GM21526 (cell line): ENCODE results near the gene SLC6A3.
A peak's percentile ranks its signal among the peaks of the same experiment; 100 is the strongest.

ENCODE experiments used
- ATAC-seq: cut with Tn5 transposase; IDR thresholded peaks from one replicate; pipeline ENCODE4 v1.9.1; 2021; ENCODE audit warnings: moderate library complexity; ENCODE audit not compliant: unreplicated experiment, low FRiP score

The SLC6A3 gene

DNA sequence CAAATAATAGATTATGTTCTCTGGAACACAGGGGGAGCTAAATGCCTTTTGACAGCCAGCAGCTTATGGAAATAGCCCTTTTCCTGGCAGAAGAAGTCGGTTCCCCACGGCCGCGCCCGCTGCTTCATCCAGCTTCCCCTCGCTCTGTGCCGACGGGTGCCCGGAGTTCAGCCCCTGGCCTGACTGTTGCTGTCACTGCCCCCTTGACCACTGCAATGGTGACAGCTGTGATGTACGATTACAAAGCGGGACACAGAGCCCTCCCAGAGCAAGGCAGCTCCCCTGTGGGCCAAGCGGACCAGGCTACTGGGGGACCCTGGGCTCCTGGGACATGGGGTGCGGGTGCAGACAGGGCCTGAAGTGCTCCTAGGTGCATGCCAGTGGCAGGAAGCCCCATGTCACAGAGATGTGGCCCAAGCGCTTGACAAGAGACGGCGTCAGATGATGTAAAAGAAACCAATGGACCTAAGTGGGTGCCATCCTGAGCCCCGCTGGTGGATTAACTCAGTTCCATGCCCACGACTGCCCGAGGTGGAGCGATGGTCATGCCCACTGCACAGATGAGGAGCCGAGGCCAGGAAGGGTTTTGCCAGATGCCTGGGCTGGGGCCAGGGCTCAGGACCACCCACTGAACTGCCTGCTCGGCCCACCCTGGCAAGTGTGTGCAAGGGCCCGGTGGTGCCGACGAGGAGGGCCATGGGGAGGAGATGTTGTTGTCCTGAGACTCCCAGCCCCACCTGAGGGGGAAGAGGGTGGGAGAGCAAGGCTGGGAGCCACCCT, 87.1 kb downstream of the SLC6A3 start:
- no peak for ATAC-seq

DNA sequence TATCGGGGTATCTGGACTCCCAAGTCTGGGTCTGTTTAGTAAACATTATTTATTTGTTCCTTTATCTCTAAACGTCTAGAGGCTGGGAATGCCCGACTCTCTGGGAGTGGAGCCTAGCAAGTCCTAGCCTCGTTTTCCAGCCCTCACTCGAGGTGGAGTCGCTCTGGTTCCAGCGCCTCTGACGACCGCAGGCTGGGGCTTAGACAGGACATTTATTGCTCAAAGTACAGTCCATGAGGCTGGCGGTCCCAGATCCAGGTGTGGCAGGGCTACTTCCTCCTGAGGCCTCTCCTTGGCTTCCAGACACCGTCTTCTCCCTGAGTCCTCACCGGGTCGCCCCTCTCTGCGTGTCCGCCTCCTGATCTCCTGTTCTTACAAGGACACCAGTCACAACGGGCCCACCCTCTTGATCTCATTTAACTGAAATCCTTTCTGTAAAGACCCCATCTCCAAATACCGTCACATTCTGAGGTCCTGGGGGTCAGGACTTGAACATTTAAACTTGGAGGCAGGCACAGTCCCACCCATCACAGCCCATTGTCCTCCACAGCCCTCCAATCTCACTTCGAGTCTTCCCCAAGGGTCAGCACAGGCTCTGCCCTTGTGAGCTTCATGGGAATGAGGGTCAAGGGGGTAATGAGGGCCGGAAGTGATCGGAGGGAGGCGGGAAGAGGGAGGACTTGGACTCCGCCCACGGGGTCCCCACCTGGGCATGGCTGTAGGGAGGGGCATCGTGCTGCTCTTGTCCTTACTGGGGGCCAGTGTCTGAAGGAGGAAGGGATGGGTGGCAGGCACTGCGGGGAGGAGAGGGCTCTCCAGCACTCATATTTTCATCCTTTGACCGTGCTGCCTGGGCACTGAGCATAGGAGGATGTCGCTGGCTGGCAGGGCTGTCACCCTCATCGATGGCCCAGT, 88.1 kb downstream of the SLC6A3 start:
- no peak for ATAC-seq

DNA sequence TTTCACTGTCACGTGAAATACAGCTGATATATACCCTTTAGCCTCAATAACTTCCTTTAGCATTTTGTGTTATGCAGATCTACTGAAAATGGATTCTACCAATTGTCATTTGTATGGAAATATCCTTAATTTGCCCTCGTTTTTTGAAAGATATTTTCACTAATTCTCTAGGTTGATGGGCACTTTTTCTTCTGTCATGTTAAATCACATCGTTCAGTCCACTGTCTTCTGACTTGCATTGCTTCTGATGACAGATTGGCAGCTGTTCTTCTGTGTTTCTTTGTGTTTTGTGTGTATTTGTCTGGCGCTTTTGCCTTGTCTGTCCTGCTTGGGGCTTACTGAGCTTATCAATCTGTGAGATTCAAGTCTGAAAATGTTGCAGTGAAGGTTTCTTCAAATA, 90.7 kb downstream of the SLC6A3 start:
- ATAC-seq: no peak

DNA sequence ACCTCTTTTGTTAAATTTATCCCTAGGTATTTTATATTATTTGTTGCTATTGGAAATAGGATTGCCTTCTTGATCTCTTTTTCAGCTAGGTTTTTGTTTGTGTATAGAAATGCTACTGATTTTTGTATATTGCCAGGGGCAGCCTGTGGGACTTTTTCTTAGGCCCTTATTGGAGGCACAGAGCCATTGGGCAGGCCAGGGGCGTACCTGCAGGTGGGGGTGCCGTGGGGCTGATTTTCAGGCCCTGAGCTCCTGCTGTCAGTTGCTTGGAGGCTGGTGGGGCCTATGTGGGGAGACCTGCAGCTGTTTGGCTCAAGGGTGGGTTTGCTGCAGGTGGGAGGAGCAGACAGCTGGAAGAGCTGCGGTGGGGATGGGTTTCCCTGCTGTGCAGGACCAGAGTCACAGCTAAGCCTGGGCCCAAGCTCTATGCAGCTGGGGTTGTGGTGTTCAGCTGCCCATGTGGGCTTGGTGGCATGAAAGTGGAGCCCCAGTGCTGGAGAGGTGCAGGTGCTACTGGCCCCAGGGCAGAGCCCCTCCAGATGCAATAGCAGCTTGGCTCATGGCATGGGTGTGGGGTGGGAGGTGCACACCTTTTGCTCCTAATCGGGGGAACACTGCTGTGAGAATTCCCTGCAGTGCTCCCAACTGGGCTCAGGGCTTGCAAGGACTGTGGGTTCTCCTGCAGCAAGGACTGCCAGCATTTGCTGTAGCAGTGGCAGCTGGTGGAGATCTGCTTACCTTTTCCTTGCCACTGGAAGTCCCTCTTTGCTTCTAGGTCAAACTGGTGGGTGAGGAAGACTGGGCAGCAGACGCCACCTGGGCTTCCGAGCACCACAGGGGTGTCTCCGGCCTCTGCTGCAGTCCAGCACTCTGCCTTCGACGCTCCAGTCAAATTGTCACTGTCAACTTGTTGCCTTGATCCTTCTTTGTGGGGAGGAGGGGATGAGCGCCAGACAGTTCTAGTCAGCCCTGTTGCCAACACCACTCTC, 92.7 kb downstream of the SLC6A3 start:
- no peak for ATAC-seq

DNA sequence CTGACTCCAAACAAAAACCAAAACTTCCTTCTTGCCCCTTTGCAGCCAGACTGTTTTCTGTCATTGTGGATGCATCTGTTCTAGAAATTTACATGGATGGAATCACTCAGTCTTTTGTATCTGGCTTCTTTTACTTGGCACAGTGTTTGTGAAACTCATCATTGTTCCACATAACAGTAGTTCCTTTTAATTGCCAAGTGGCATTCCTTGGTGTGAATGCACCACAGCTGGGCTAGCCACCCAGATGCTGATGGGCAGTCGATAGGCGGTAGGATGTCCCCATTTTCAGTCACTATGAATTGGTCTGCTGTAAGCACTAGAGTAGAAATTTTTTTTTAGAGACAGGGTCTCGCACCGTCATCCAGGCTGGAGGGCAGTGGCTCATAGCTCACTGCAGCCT, 94.1 kb downstream of the SLC6A3 start:
- no peak for ATAC-seq

DNA sequence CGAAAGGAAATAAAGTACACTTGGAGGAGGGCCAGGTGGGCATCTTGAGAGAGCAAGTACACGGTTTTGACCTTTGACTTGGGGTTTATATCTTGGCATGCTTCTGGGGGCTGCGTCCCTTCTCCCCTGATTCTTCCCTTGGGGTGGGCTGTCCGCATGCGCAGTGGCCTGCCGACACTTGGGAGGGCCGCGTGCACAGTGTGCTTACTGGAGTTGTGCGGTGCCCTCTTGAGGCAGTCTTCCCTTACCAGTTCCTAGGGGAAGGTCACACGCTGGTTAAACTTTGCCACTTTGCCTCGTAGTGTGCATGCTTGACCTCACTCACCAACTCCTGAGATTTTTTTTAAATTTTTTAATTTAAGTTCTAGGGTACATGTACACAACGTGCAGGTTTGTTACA, 96.0 kb downstream of the SLC6A3 start:
- no peak for ATAC-seq

DNA sequence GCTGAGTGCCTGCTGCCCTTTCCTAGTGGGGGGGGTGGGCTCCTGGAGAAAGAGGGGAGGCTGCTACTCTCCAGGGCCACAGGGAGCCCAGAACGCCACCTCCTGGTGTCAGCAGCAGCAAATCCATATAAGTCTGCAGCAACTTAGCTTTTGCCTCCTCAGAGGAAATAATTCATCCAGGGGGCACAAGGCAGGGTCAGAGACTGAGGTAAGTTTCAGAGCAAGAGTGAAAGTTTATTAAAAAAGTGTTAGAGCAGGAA, 96.3 kb downstream of the SLC6A3 start:
- no peak for ATAC-seq

DNA sequence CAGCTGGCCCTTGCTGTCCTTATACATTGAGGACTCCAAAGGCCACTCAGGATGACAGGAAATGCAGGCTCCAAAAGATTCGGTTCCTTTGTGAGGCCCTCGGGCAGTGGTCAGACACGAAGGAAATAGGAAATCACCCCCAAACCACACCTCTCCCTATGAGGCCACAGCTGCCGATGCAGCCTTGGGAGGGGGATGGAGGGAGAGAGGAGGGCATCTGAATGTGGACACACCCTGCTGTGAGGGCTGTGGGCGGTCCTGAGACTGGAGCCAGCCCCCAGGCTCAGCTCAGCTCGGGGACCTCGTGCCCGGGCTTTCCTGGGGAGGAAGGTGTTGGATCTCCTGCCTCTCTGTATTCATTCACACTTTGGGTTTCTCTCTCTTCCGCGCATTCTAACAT, 97.7 kb downstream of the SLC6A3 start:
- ATAC-seq: no peak

DNA sequence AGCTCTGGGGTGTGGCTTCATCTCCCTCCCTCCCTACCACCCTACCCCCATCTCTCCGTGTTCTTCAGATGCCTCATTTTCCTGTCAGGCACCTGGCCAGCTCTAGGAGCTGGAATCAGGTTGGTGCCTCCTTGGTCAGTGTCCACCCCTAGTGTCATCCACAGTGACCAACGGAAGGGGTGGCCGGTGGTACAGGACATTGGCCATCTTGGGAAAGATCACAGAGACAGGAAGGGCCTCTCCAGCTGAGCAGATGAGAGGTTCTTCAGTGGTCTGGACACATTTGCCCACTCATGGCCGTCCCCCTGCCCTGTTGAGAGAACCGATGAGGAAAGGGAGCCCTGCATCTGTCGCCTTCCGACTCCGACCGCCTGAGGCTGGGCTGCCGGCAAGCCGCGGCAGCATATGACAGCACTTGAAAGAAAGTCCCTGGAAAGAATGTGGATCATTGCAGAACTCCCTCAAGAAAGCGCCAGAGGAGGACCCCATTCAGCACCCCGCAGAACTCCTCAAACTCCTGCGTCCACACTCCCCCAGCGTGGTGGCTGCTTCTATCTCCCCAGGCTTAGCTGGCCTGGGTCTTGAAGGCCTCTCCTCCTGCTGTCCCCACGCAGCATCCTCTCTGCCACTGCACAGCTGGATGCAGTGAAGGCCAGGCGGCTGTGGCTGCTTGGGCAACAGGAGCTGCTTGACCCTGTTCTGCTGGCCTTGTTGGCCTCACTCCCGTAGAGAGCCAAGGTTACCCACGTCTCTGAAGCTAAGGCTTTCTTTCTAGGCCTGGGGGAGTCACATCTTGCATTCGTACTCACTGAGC, 98.4 kb downstream of the SLC6A3 start:
- ATAC-seq: no peak

DNA sequence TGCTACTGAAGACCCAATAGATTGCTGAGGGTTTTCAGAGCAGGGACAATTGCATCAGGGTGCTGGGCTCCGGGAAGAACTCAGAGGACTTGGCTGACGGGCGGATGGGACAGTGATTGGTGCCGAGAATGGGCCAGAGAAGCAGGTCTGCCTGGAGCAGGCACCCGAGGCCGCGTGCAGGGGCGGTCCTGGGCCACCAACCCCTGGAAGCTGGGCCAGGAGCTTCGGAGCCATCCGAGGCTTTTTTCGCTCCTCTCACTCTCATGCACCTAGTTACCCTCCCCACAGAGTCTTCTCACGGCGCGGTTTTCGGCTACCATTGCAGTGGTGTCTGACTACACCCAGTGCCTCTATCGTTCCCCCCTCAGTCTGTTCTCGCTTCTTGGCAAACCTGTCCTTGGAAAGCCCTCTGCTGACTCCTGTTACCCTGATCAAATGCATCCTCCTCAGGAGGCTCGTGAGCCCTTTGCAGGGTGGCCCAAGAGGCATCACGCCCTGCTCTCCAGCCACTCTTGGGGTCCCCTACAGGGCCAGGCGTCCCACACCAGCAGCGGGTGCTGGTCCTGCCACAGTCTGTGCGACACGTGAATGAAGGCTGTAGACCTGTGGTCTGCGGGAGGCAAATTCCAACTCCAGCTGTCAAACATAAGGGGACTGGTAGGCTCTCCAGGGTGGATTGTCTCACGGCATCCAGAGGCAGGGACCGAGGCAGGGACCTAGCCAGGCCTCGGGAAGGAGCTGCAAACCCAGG, 99.2 kb downstream of the SLC6A3 start:
- ATAC-seq: no peak

DNA sequence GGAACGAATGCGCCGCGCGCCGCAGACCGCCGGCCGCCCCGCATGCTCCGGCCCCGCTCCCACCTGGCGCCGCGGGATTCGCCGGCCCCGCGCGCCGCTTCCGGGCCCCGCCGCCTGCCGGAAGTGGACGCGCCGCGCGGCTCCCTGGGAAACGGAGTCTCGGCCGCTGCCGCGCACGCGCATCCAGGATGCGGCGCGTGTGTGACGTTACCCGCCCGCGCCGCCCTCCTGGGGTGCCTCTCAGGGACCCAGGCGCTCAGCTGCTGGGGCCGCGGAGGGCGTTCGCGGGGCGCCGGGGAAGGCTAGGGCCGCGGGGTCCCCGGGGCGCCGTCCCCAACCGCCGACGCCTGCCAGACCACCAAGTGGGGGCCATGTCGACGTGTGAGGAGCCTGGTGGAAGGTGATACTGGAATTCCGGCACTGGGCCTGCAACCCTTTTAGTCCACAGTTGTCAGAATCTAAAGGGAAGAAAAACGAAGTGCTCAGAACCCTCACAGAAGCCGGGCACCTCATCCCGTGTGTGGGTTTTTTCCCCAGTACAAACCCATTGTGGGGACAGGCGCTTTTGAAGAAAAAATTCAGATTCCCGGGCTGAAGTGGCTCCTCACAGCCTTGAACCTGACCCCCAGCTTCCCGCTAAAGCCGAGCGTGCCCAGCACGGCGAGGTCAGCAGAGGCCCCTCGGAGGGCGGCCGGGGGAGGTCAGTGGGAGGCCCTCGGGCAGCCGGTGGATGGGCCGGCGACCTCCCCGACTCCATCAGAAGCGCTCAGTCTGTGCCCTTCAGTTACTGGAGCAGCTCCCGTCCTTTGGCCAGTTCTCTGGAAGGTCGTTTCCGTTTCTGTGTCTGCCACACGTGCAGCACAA, 100.0 kb downstream of the SLC6A3 start, which contains the start of gene CLPTM1L:
Gene CLPTM1L (minus strand): TSS at position 125 of the 864 bp plus-strand sequence. CDS start 258 bp downstream, outside the sequence.
- ATAC-seq: peak; percentile 57

DNA sequence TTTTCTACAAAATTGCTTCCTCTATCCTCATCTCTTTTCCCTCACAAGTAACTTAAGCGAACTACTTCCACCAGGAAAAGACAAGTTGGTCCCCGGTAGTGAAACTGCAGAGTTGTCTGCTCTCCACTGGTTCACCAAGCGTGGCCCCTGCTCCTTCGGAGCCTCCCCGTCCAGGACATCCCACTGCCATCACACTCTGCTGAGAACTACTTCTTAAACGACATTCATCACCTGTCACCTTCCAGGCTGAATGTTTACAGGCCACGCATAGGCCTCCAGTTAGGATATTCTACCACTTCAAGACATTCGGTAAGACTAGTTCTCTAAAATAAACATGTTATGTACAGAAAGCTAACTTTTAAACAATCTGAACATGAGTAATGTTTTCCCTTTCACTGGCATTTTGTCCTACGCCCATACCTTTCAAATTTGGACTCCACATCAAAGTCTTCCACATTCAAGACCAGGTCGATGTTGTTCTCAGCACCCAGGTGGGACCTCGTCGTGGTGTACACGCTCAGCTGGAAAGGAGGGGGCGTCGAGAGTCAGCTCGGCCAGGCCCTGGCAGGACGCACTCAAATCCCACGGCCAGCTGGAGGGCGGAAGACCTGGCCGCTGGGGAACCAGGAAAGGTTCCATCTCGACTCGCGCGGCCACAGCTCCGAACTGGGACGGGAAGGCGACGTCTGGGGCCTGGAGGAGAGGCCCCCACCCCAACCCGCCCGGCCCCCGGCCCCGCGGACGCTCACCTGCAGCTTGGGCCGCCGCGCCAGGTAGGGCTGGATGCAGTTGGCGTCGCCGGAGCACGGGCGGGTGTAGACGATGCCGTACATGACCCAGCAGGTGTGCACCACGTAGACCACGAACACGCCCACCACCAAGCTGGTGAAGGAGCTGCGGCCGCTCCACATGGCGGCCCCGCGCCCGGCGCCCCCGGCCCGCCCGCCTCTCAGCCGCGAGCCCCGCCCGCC, 101.0 kb downstream of the SLC6A3 start:
- peak; percentile 12 for ATAC-seq

DNA sequence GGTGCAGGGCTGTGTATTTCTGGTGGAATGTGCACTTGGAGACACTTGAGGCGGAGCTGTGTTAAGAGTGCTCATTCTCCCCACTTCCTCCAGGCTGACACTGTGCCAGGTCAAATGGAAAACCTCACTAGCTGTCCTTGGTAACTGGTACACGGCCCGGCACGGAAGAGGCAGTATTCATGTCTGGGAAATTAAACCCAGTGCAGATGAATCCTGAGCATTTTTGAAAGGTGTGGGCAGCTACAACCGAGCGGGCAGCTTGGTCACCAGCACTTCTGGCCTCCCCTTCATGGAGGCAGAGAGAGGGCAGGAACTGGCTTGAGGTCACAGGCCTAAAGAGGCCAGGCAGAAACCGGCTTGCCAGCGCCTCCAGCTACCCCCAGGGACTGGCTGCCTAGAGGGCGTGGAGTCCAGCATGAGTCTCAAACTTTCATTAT, 101.9 kb downstream of the SLC6A3 start:
- ATAC-seq: no peak
